ENCODE results near the gene PPFIA4.

- peak; percentile 44 for TF ChIP-seq CTCF (IDR thresholded peaks at IDR 0.05)
- no peak for TF ChIP-seq POLR2AphosphoS5 (IDR thresholded peaks at IDR 0.05; ENCODE audit: low read depth, low read length)
- TF ChIP-seq SIN3A (IDR thresholded peaks at IDR 0.05; ENCODE audit: borderline replicate concordance, low read depth, low read length): no peak
- no peak for TF ChIP-seq EP300 (IDR thresholded peaks at IDR 0.05; ENCODE audit: borderline replicate concordance in 1 of 2, low read depth in 1 of 2, low read length in 1 of 2)
- no peak for TF ChIP-seq RXRA (IDR thresholded peaks at IDR 0.05; ENCODE audit: borderline replicate concordance, low read depth)
- TF ChIP-seq NRF1 (IDR thresholded peaks at IDR 0.05; ENCODE audit: low read depth, low read length): no peak
- no peak for TF ChIP-seq SMC3 (IDR thresholded peaks at IDR 0.05; ENCODE audit: low read depth, low read length)
- no peak for TF ChIP-seq TAF1 (IDR thresholded peaks at IDR 0.05; ENCODE audit: borderline replicate concordance, low read depth, low read length)
- TF ChIP-seq REST (IDR thresholded peaks at IDR 0.05; ENCODE audit: low read depth, low read length): no peak
- TF ChIP-seq ZBTB33 (IDR thresholded peaks at IDR 0.05; ENCODE audit: borderline replicate concordance, low read depth): no peak
These were observed 13.6 kb downstream of the PPFIA4 start for GRCh38 chr1:203039609-203040512.
